ENCODE measurements around the gene PARD3B. TPM values are rescaled to one million over a fixed set of nuclear protein-coding genes. Genes with fewer than 3 reads are reported as not detected.

PARD3B gene
- total and polyA plus RNA-seq, 2 of the 4 experiments (the other 2 are of a cell fraction), result 3.3 to 15.6 TPM

DNA sequence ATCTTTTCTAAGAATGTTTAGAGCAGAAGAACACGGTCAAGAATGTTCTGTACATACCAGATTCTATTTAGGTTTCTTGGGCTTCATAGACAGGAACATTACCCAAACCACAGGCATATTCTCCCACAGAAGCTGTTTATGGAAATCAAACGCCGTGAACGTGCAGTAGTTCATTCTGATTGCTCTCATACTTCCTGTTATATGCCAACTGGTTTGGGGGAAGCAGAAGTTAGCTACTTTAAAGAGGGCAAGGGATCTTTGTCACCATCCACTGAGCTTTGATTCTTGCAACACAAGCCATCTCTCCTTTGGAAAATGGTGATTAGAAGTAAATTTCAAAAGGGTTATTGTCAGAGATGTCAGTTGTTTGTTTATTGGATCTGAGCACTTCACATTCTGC, 954.8 kb downstream of the PARD3B start:
- no peak for ATAC-seq (ENCODE audit: low read depth)
- H3K27me3 ChIP-seq (ENCODE audit: control insufficient read depth, insufficient read depth, low read length), result no peaks in the 10 kb centered on the region
- POLR2A ChIA-PET (ENCODE audit: unreplicated experiment), result no interaction called here

More for the DNA sequence above, 954.8 kb downstream of the PARD3B start:
- BruUV-seq (replicated peaks), result no TSS peak
- dilution Hi-C loops (cut with HindIII; ENCODE audit: low sequenced_read_pairs, unreplicated experiment) (no loop called here), in situ Hi-C loops (cut with MboI; ENCODE audit: low sequenced_read_pairs) (no loop called here), intact Hi-C loops (cut with micrococcal nuclease) (no loop called here)
- no peaks in the 10 kb centered on the region for H4K20me1 ChIP-seq (ENCODE audit: insufficient read depth, low read length)
- H3K9ac ChIP-seq (ENCODE audit: low read depth, low read length), result no peak overlapping the region
- no peak overlapping the region for H2BK15ac ChIP-seq (ENCODE audit: low read depth, low read length)
- H3K79me1 ChIP-seq (ENCODE audit: low read depth in 1 of 2, low read length in 2 of 2), result no peaks in the 10 kb centered on the region
- peaks cover 3% of the 10 kb centered on the region; the same call in 1 of the 2 replicates for H3K9me1 ChIP-seq (ENCODE audit: insufficient read depth, low read length)
- H3K36me3 ChIP-seq (ENCODE audit: control insufficient read depth, insufficient read depth, low read length), result 0 out of 2 replicates have a peak, but pooled peaks cover 2% of the 10 kb centered on the region
- H3K14ac ChIP-seq (replicated peaks; ENCODE audit: low read depth, low read length), result no peak overlapping the region
- no peak overlapping the region for H2AK9ac ChIP-seq (replicated peaks; ENCODE audit: low read depth, low read length, poor library complexity)
- no peak overlapping the region for H2BK5ac ChIP-seq (ENCODE audit: low read depth, low read length, poor library complexity, severe bottlenecking)
- H3K4me2 ChIP-seq (ENCODE audit: low read depth, low read length), result no peak overlapping the region
- H4K91ac ChIP-seq (ENCODE audit: insufficient read depth, low read depth, low read length), result no peak overlapping the region
- H3K56ac ChIP-seq (ENCODE audit: extremely low read depth, insufficient read depth, low read length), result no peak overlapping the region
- no peak overlapping the region for H2BK120ac ChIP-seq (ENCODE audit: low read depth, low read length)
- no CpG with 5 or more reads among the region's 4 CpGs for WGBS, 2 experiments (ENCODE audit: extremely low coverage in 2 of 2, insufficient read length in 1 of 2)
- H2AK5ac ChIP-seq (ENCODE audit: low read depth, low read length), result no peak overlapping the region
- no peaks in the 10 kb centered on the region for H3K9me3 ChIP-seq (ENCODE audit: control insufficient read depth, insufficient read depth, low read length)
- H3K27ac ChIP-seq (ENCODE audit: insufficient read depth, low read length), result no peak overlapping the region
- H2AFZ ChIP-seq (replicated peaks; ENCODE audit: low read length, poor library complexity), result no peak overlapping the region
- no peak overlapping the region for H3K4me3 ChIP-seq (ENCODE audit: insufficient read depth, low read depth, low read length)
- H3K4ac ChIP-seq (ENCODE audit: low read depth, low read length), result no peak overlapping the region
- H3K23ac ChIP-seq (ENCODE audit: low read depth, low read length), result no peak overlapping the region
- CTCF ChIA-PET, result interaction anchor here (0.6 kb wide), 1 partner anchor 176 kb away, joined by 4 read pairs; no protein-coding TSS in a partner anchor
- DNase-seq, result no peak
- H2BK20ac ChIP-seq (ENCODE audit: low read depth, low read length), result no peak overlapping the region
- H3K18ac ChIP-seq (ENCODE audit: low read depth, low read length), result no peak overlapping the region
- H4K8ac ChIP-seq (ENCODE audit: low read depth in 2 of 2, low read length in 2 of 2), result no peak overlapping the region
- TF ChIP-seq ELK1 (IDR thresholded peaks at IDR 0.05; ENCODE audit: borderline replicate concordance, low read depth, low read length) (no peak), FOS (IDR thresholded peaks at IDR 0.05; ENCODE audit: low read depth, low read length) (no peak), POLR2A (IDR thresholded peaks at IDR 0.05; ENCODE audit: low read depth, low read length) (no peak), MXI1 (IDR thresholded peaks at IDR 0.05; ENCODE audit: borderline replicate concordance, low read depth, low read length) (no peak), USF2 (IDR thresholded peaks at IDR 0.05; ENCODE audit: low read depth, low read length) (no peak), RCOR1 (IDR thresholded peaks at IDR 0.05; ENCODE audit: insufficient replicate concordance, low read length) (no peak), CHD1 (IDR thresholded peaks at IDR 0.05; ENCODE audit: low read depth, low read length) (no peak), MAZ (IDR thresholded peaks at IDR 0.05; ENCODE audit: borderline replicate concordance, low read depth, low read length) (no peak), NFE2L2 (IDR thresholded peaks at IDR 0.05; ENCODE audit: low read depth, low read length) (no peak), RFX5 (IDR thresholded peaks at IDR 0.05; ENCODE audit: low read depth, low read length) (no peak), BHLHE40 (IDR thresholded peaks at IDR 0.05; ENCODE audit: low read depth, low read length) (no peak), CEBPB (IDR thresholded peaks at IDR 0.05; ENCODE audit: low read depth, low read length) (no peak)
- peaks cover 8% of the 10 kb centered on the region for H3K4me1 ChIP-seq (ENCODE audit: control insufficient read depth, insufficient read depth, low read length)
- H4K5ac ChIP-seq (ENCODE audit: low read depth, low read length), result no peak overlapping the region
